Activated B cell treated with CpG ODN at 0.5 μM for 24 hours (primary cell): Measurements from ENCODE around the gene HNRNPA0. TPM values are rescaled to one million over a fixed set of nuclear protein-coding genes. Genes with fewer than 3 reads are reported as not detected.

Experiments used
- ATAC-seq: fragments of 200-7000 bp; cut with Tn5 transposase; one replicate; pipeline ENCODE4 v1.10.0; 2021; ENCODE audit warnings: low read depth, mild to moderate bottlenecking, moderate library complexity
- CTCF ChIA-PET: fragments of 350-600 bp; sonication (Branson Sonifier 250); formaldehyde crosslinking; loops from one replicate; lab custom pipeline; 2021; ENCODE audit warnings: antibody characterized with exemption; lab: Charles Lee
- POLR2A ChIA-PET: fragments of 350-600 bp; sonication (Branson Sonifier 250); formaldehyde crosslinking; loops from one replicate; lab custom pipeline; 2021; ENCODE audit warnings: antibody characterized with exemption; lab: Charles Lee
- DNase-seq: peaks from one replicate; pipeline ENCODE4 v3.0.0; 2022
- H3K27ac Mint-ChIP-seq: one replicate; pipeline ENCODE4 v1.8.0; 2020; ENCODE audit warnings: mixed read lengths
- H3K27me3 Mint-ChIP-seq: one replicate; pipeline ENCODE4 v1.8.0; 2021; ENCODE audit warnings: mixed read lengths
- H3K36me3 Mint-ChIP-seq: one replicate; pipeline ENCODE4 v1.8.0; 2021; ENCODE audit warnings: low read depth, mixed read lengths
- H3K4me1 Mint-ChIP-seq: one replicate; pipeline ENCODE4 v1.8.0; 2021; ENCODE audit warnings: mixed read lengths
- H3K4me3 Mint-ChIP-seq: one replicate; pipeline ENCODE4 v1.8.0; 2020; ENCODE audit warnings: mild to moderate bottlenecking, mixed read lengths
- H3K9me3 Mint-ChIP-seq: one replicate; pipeline ENCODE4 v1.8.0; 2020; ENCODE audit warnings: mixed read lengths
- intact Hi-C: fragments of 100-400 bp; cut with micrococcal nuclease; formaldehyde crosslinking; loops from one replicate; pipeline ENCODE4 v1.15.1; 2024
- total RNA-seq: library from RNA; stranded (reverse); gene quantifications from 2 replicates; pipeline ENCODE4 v1.2.3, GENCODE V29; 2022
- TF ChIP-seq, protein P1 (sequence below): fragments of 200-600 bp; IDR thresholded peaks from one replicate; pipeline ENCODE4 v1.8.0; 2022; ENCODE audit warnings: antibody characterized with exemption, mild to moderate bottlenecking

Gene HNRNPA0
- total RNA-seq, 1 donor from 2014 or later: 31.2 TPM

DNA sequence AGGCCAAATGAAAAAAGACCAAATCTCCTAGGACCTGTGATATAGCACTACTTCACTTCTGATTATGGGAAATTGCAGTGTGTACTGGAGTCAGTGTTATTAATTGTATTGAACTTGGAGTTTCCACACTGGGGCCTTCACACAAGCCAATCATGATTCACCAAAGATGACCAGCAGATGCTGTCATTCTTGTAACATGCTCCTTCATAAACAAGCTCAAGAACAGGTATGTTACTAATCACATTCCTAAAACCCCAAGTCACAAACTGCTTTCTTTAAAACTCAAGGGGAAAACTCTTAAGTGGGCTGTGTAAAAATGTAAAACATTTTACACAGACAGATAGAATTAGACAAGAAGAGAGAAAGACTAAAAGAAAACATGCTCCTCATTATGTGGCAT is 23.8 kb downstream of the HNRNPA0 start:
- intact Hi-C loops: no loop called here
- no peak for ATAC-seq
- no peak for DNase-seq
- Mint-ChIP-seq H3K4me1 (no peaks in the 10 kb centered on the region), H3K27me3 (peaks cover 2% of the 10 kb centered on the region), H3K4me3 (no peak overlapping the region), H3K9me3 (no peaks in the 10 kb centered on the region), H3K27ac (no peak overlapping the region), H3K36me3 (no peaks in the 10 kb centered on the region)
- ChIA-PET CTCF (no interaction called here), POLR2A (interaction anchor here (1.0 kb wide), 1 partner anchor 9 kb away, joined by 3 read pairs; no protein-coding TSS in a partner anchor)
- TF ChIP-seq, protein P1, sequence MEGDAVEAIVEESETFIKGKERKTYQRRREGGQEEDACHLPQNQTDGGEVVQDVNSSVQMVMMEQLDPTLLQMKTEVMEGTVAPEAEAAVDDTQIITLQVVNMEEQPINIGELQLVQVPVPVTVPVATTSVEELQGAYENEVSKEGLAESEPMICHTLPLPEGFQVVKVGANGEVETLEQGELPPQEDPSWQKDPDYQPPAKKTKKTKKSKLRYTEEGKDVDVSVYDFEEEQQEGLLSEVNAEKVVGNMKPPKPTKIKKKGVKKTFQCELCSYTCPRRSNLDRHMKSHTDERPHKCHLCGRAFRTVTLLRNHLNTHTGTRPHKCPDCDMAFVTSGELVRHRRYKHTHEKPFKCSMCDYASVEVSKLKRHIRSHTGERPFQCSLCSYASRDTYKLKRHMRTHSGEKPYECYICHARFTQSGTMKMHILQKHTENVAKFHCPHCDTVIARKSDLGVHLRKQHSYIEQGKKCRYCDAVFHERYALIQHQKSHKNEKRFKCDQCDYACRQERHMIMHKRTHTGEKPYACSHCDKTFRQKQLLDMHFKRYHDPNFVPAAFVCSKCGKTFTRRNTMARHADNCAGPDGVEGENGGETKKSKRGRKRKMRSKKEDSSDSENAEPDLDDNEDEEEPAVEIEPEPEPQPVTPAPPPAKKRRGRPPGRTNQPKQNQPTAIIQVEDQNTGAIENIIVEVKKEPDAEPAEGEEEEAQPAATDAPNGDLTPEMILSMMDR: no peak

DNA sequence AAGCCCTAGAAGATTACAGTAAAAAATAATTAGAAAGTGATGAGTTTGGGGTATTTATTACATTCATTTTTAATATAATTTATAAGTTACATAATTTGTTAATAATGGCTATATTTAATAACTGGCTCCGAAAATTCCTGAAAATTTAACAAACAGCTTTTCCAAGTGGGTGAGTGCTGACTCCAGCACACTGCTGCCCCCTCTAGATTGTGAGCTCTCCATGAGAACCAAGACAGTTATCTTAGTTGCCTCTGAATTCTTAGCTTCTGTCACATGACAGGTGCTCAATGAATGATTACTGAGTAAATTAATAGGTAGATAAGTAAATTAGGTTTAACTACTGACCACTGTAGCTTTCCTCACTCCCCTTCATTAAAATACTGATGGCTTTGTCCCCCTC is 26.1 kb downstream of the HNRNPA0 start:
- intact Hi-C loops: no loop called here
- TF ChIP-seq, protein P1: no peak
- CTCF ChIA-PET: no interaction called here
- no peaks in the 10 kb centered on the region for H3K36me3 Mint-ChIP-seq
- peaks cover 2% of the 10 kb centered on the region for H3K27me3 Mint-ChIP-seq
- no peak overlapping the region for H3K27ac Mint-ChIP-seq
- DNase-seq (no peak), ATAC-seq (no peak)
- no peak overlapping the region for H3K4me3 Mint-ChIP-seq
- H3K4me1 Mint-ChIP-seq: no peaks in the 10 kb centered on the region
- POLR2A ChIA-PET: no interaction called here
- H3K9me3 Mint-ChIP-seq: no peaks in the 10 kb centered on the region

DNA sequence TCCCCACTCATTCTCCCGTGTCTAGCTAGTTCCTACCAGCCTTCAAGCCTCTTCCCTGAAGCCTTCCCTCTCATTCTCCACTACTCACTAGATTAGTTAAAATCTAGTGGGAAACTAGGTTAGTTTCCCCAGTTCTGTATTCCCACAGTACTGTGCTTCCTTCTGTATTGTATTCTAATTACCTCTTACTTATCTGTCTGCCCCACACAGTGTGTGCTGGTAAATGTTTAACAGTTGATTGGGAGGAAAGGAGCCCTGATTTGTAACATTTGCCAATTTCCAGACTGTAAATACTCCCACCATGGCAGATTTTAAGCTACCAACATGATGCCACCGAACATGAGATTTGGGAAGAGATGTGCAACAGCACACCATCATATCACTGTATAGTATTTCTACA is 26.5 kb downstream of the HNRNPA0 start:
- TF ChIP-seq, protein P1: no peak
- CTCF ChIA-PET: no interaction called here
- no peaks in the 10 kb centered on the region for H3K27me3 Mint-ChIP-seq
- H3K9me3 Mint-ChIP-seq: no peaks in the 10 kb centered on the region
- DNase-seq: no peak
- H3K4me1 Mint-ChIP-seq: no peaks in the 10 kb centered on the region
- no peak overlapping the region for H3K4me3 Mint-ChIP-seq
- intact Hi-C loops: no loop called here
- ATAC-seq: no peak
- no peak overlapping the region for H3K27ac Mint-ChIP-seq
- POLR2A ChIA-PET: no interaction called here
- H3K36me3 Mint-ChIP-seq: no peaks in the 10 kb centered on the region

- CTCF ChIA-PET: no interaction called here
- Mint-ChIP-seq H3K9me3 (no peaks in the 10 kb centered on the region), H3K27me3 (no peaks in the 10 kb centered on the region), H3K27ac (no peak overlapping the region), H3K36me3 (no peaks in the 10 kb centered on the region), H3K4me1 (no peaks in the 10 kb centered on the region), H3K4me3 (no peak overlapping the region)
- TF ChIP-seq, protein P1: no peak
- POLR2A ChIA-PET: no interaction called here
- DNase-seq: no peak
- intact Hi-C loops: no loop called here
- no peak for ATAC-seq
These were observed 29.9 kb downstream of the HNRNPA0 start for GRCh38 chr5:137724251-137724650.

- DNase-seq (no peak), ATAC-seq (no peak)
- ChIA-PET CTCF (no interaction called here), POLR2A (no interaction called here)
- intact Hi-C loops: no loop called here
- TF ChIP-seq, protein P1: no peak
- Mint-ChIP-seq H3K9me3 (peaks cover 4% of the 10 kb centered on the region), H3K4me3 (no peak overlapping the region), H3K36me3 (peaks cover 3% of the 10 kb centered on the region), H3K4me1 (no peaks in the 10 kb centered on the region), H3K27ac (no peak overlapping the region), H3K27me3 (no peaks in the 10 kb centered on the region)
These were observed 35.6 kb downstream of the HNRNPA0 start for GRCh38 chr5:137718611-137719010.
